Globus pallidus (tissue), 1 donor: ENCODE measurements around the gene TLR5.

ENCODE experiments used
- DNase-seq: peaks from one replicate; pipeline ENCODE4 v3.0.0-alpha.2; 2015; ENCODE audit warnings: low spot score

The TLR5 gene

GRCh38 chr1:223110952-223111351 is 32.1 kb downstream of the TLR5 start:
- no peak for DNase-seq

- DNase-seq, result no peak
Observed at GRCh38 chr1:223109581-223110026, 33.4 kb downstream of the TLR5 start.

DNA sequence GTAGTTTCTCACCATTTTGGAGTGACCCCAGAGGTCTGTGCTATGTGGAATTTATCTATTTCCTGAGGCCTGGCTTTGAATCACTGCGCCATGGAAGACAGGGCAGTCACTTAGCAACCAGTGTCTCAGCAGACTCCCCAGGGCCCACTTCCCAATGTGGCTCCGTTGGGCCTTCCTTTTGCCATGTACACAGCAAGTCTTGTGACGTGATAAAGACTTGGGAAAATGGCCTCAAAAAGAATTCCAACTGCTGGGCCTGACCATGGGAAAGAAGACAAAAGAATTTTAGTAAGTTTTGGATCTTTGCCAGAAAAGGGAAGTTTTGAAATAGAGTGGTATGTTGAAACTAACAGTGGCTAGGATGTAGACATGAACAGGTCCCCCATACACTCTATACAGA is 36.2 kb downstream of the TLR5 start:
- DNase-seq, result no peak

DNA sequence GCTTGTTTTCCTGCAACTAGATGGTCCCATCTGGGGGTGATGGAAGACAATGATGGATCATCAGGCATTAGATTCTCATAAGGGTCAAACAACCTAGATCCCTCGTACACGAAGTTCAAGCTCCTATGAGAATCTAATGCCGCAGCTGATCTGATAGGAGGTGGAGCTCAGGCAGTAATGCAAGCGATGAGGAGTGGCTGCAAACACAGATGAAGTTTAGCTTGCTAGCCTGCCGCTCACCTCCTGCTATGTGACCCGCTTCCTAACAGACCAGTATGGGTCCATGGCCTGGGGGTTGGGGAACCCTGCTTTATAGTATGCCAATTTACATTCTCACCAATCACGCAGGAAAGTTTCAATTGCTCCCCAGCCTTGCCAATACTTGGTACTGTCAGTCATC is 37.5 kb downstream of the TLR5 start:
- DNase-seq, result no peak

GRCh38 chr1:223102797-223103533 is 40.1 kb downstream of the TLR5 start:
- no peak for DNase-seq

GRCh38 chr1:223097713-223098112 is 45.3 kb downstream of the TLR5 start:
- DNase-seq, result no peak

- DNase-seq, result no peak
Observed at GRCh38 chr1:223095870-223096269, 47.2 kb downstream of the TLR5 start.

DNA sequence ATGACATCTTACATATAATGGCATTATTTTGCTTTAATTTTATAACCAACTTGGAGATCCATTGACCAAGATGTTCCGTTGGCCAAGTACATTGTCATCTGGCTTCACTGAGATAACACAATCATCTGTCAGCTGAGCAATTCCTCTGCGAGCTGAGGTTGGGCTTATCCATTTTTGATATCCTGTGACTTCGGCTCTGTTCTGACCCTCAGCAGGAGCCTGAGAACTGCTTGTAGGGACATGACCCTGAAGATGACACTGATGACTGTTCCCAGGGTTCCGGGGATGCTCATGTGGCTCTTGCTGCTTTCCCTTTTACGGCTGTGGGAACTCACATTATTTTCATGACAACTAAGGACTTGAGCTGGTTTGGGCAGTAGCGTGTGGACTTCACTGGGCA is 51.2 kb downstream of the TLR5 start:
- DNase-seq, result no peak

GRCh38 chr1:223089250-223089649 is 53.8 kb downstream of the TLR5 start:
- DNase-seq, result no peak

GRCh38 chr1:223088713-223089240 is 54.3 kb downstream of the TLR5 start:
- no peak for DNase-seq

- DNase-seq, result no peak
Observed at GRCh38 chr1:223087291-223088255, 55.5 kb downstream of the TLR5 start.

- no peak for DNase-seq
Observed at GRCh38 chr1:223084464-223084866, 58.6 kb downstream of the TLR5 start.

DNA sequence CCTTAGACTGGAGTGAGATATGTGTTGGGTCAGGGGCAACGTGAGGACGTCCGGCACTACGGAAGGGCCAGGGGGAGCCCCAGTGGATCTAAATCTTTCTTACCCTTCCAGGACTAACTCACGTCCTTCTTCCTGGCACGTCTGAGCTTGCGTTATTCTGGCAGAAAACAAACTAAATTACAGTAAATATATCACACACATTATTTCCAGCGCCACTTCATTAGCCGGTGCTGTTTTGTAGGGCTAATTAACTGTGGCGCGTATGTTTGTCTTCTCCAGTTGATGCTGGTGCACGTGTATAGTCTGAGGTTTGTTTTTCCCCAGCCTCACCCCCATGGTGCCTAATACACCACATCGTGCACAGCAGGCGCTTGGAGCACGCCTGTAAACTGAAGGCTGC is 59.2 kb downstream of the TLR5 start:
- no peak for DNase-seq

GRCh38 chr1:223082914-223083313 is 60.1 kb downstream of the TLR5 start:
- no peak for DNase-seq

DNA sequence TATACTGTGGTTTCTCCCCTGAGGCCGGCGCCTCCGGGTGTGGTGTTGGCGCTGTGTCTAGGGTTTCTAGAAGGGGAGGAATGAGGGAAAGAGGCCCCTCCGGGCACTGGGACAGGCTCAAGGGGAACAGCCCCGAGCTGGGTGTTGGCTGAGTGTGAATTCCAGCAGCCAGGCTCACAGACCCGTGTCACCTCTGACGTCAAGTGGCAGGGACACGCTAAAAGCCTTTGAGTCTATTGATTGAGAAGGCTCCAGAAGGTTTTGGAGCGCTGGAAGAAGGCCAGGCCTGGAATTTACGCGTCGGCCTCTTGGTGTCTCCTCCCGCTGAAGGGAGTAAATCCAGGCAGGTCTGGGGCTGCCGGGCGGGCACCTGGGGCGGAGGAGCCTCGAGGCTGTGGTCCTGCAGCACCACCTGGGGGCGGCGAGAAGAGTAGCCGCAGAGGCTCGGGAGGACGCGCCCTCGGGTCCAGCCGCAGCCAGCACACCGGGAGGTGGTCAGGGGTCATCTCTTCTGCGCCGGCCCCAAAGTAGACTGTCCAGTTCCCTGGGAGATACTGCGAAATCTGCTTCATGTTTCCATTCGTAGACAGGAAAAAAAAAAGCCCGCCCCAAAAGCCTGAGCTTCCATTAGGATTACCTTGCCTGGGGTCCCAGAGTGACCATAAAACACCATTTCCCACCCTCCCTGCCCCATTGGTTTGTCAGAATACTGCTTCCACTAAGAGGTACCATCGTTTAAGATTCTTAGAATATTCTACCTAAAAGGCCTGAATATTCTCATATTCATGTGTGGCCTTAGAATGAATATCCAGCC is 61.7 kb downstream of the TLR5 start:
- DNase-seq, result peak; percentile 38

DNA sequence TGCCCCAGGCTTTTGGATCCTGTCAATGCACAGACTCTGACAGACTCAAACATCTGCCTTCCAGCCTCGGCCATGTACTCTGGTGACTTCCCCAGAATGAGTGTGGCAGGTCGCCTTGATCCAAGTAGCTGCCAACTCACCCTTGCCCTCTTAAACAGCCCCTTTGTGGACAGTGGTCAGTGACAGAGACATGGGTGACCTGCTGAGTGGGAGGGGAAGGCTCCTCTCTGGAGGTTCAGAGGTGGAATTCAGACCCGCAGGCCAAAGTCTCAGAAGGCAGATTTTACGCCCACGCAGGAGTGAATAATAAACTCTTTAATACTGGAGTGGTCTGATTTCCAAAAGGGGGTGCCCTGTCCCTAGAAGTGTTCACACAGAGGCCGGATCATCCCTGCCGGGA is 63.5 kb downstream of the TLR5 start:
- no peak for DNase-seq

DNA sequence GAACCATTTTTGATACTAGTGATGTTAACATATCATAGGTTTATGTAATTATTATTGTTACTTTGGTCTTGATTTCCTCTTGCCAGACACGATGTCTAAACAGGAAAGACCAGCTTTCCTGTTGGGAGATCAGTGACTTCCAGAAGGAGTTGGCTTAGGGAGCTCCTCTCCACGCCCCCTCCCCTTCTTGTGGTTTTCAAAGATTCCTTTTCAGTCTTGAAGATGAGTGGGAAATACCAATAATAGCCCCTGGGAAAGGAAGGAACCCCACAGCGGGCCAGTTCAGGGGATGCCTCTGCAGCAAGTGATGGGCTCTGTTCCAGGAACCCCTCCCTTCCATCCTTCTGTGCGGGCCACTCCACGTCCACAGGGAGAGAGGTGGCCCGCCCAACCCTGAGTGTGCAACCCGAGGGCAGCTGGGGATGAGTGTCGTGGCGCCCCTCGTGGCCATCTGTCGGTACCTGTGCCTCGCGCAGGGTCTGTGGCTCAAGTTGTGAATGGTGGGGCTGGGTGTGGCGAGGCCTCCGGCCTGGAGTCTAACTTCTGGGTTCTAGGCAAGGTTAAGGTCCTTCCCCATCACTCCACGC is 65.7 kb downstream of the TLR5 start:
- no peak for DNase-seq

DNA sequence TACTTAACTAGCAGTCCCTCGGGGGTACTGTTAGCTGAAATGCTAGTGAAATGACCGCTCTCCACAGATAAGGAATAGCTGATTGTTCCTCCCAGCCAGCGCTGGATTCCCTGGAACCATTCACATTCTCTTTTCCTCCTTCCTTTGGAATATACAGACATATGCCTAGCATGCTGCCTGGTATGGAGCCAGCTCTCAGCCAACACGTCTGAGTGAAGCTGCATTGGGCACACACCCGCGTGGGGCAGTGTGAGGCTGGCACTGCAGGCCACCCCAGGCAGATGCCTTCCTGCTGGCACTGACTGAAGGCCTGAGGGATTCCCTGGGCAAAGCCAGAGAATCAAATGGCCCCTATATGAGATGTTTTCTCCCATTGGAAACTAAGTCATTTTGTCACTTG is 66.7 kb downstream of the TLR5 start:
- DNase-seq, result no peak

DNA sequence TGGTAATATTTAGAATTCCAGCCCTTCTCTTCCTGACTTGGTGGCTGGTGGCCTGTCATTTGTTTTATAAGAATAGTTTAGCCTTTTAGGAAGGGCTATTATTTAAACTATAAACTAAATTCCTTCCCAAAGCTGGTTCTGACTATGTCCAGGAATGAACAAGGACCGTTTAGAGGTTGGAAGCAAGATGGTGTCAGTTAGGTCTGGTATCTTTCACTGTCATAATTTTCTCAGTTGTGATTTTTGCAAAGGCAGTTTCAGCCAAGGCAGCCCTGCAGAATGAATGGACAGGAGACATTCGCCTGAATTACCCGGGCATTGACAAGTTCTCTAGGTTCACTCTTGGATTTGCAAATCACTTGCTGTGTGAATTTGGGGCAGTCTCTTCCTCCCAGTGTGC is 67.2 kb downstream of the TLR5 start:
- no peak for DNase-seq

GRCh38 chr1:223074445-223075300 is 68.4 kb downstream of the TLR5 start:
- no peak for DNase-seq
